Measurements from ENCODE around the gene C6orf136. TPM values are rescaled to one million over a fixed set of nuclear protein-coding genes. Genes with fewer than 3 reads are reported as not detected.

The C6orf136 gene
- polyA plus RNA-seq, 3 donors, result 8.8 to 13.2 (median 10.2) TPM

Other genes with a start within 250 kb of the C6orf136 start
- 100 to 1,000 TPM; 197 to 466 (median 363) TPM for gene HLA-E, start 157.6 kb upstream of the C6orf136 start, polyA plus RNA-seq
- gene GNL1, start 90.6 kb upstream of the C6orf136 start, polyA plus RNA-seq, result 10 to 100 TPM; 38.2 to 84.1 (median 47.2) TPM
- gene PRR3, start 89.8 kb upstream of the C6orf136 start, polyA plus RNA-seq, result 1 to 10 TPM; 4.0 to 6.2 (median 5.3) TPM
- gene ABCF1, start 75.7 kb upstream of the C6orf136 start, polyA plus RNA-seq, result 10 to 100 TPM; 18.3 to 46.5 (median 24.6) TPM
- gene PPP1R10, start 29.9 kb upstream of the C6orf136 start, polyA plus RNA-seq, result 10 to 100 TPM; 11.6 to 27.4 (median 18.1) TPM
- 10 to 100 TPM; 69.1 to 88.1 (median 77.1) TPM for gene MRPS18B, start 29.3 kb upstream of the C6orf136 start, polyA plus RNA-seq
- 1 to 10 TPM; 2.5 to 5.1 (median 4.9) TPM for gene ATAT1, start 20.3 kb upstream of the C6orf136 start, polyA plus RNA-seq
- 10 to 100 TPM; 16.8 to 22.3 (median 19.7) TPM for gene DHX16, start 25.9 kb downstream of the C6orf136 start, polyA plus RNA-seq
- gene PPP1R18, start 39.5 kb downstream of the C6orf136 start, polyA plus RNA-seq, result 100 to 1,000 TPM in 1 of 3 donors, 10 to 100 TPM in 1, 1 to 10 TPM in 1; 10.0 to 102 (median 75.8) TPM
- gene NRM, start 43.9 kb downstream of the C6orf136 start, polyA plus RNA-seq, result 1 to 10 TPM; 6.7 to 8.1 (median 7.5) TPM
- 10 to 100 TPM in 1 of 3 donors, 1 to 10 TPM in 2; 7.4 to 12.7 (median 7.8) TPM for gene MDC1, start 70.1 kb downstream of the C6orf136 start, polyA plus RNA-seq
- gene TUBB, start 73.2 kb downstream of the C6orf136 start, polyA plus RNA-seq, result 100 to 1,000 TPM; 166 to 400 (median 269) TPM
- gene FLOT1, start 95.6 kb downstream of the C6orf136 start, polyA plus RNA-seq, result 100 to 1,000 TPM in 2 of 3 donors, 10 to 100 TPM in 1; 87.0 to 229 (median 221) TPM
- gene IER3, start 97.4 kb downstream of the C6orf136 start, polyA plus RNA-seq, result 100 to 1,000 TPM in 1 of 3 donors, 10 to 100 TPM in 2; 41.6 to 402 (median 45.5) TPM
- 10 to 100 TPM; 24.2 to 83.5 (median 57.4) TPM for gene DDR1, start 237.4 kb downstream of the C6orf136 start, polyA plus RNA-seq